GM21390 (cell line): ENCODE measurements around the gene PDE4D.

Source experiments
- ATAC-seq: cut with Tn5 transposase; IDR thresholded peaks from one replicate; pipeline ENCODE4 v1.9.1; 2021; ENCODE audit not compliant: unreplicated experiment

The PDE4D gene

GRCh38 chr5:59893429-59894227 is at the start of gene PDE4D:
PDE4D (minus strand) TSS chr5:59893726.
- ATAC-seq, result no peak

- no peak for ATAC-seq
These were observed 44.1 kb upstream of the PDE4D start for GRCh38 chr5:59937633-59938032.

GRCh38 chr5:59923465-59923864 is 29.9 kb upstream of the PDE4D start:
- no peak for ATAC-seq

GRCh38 chr5:59922220-59922619 is 28.7 kb upstream of the PDE4D start:
- ATAC-seq, result no peak

GRCh38 chr5:59921816-59922215 is 28.3 kb upstream of the PDE4D start:
- ATAC-seq, result no peak

GRCh38 chr5:59919484-59919883 is 26.0 kb upstream of the PDE4D start:
- no peak for ATAC-seq

- no peak for ATAC-seq
These were observed 23.6 kb upstream of the PDE4D start for GRCh38 chr5:59917121-59917520.

- no peak for ATAC-seq
These were observed 11.7 kb upstream of the PDE4D start for GRCh38 chr5:59905188-59905587.

GRCh38 chr5:59897075-59897474 is 3.5 kb upstream of the PDE4D start:
- ATAC-seq, result no peak

GRCh38 chr5:59891962-59892643 is 1.4 kb downstream of the PDE4D start:
- no peak for ATAC-seq

- ATAC-seq, result no peak
These were observed 6.3 kb downstream of the PDE4D start for GRCh38 chr5:59887274-59887673.

GRCh38 chr5:59874675-59875074 is 18.9 kb downstream of the PDE4D start:
- no peak for ATAC-seq

GRCh38 chr5:59873113-59873512 is 20.4 kb downstream of the PDE4D start:
- no peak for ATAC-seq

GRCh38 chr5:59866661-59867060 is 26.9 kb downstream of the PDE4D start:
- ATAC-seq, result no peak

- ATAC-seq, result no peak
These were observed 28.8 kb downstream of the PDE4D start for GRCh38 chr5:59864718-59865117.

GRCh38 chr5:59863777-59864176 is 29.7 kb downstream of the PDE4D start:
- ATAC-seq, result no peak

GRCh38 chr5:59856358-59856757 is 37.2 kb downstream of the PDE4D start:
- ATAC-seq, result no peak

GRCh38 chr5:59850766-59851165 is 42.8 kb downstream of the PDE4D start:
- ATAC-seq, result no peak

GRCh38 chr5:59847586-59847985 is 45.9 kb downstream of the PDE4D start:
- no peak for ATAC-seq

GRCh38 chr5:59845730-59846129 is 47.8 kb downstream of the PDE4D start:
- ATAC-seq, result no peak

- ATAC-seq, result no peak
These were observed 49.9 kb downstream of the PDE4D start for GRCh38 chr5:59843511-59844213.

- ATAC-seq, result no peak
These were observed 50.5 kb downstream of the PDE4D start for GRCh38 chr5:59842999-59843398.
